ENCODE results near the gene HOXC5. TPM values are rescaled to one million over a fixed set of nuclear protein-coding genes. Genes with fewer than 3 reads are reported as not detected.
"Not testable (repeated sequence)": the region's sequence is repeated elsewhere in the genome, so short reads cannot be mapped to it uniquely, and the experiment has no call there.

Gene HOXC5
- total RNA-seq, 4 donors from 2014 or later: 0.28 to 0.63 (median 0.50) TPM; not detected in 1

- DNase-seq (ENCODE audit: low spot score) (no peak), ATAC-seq (ENCODE audit: low FRiP score) (peak; percentile 13)
- no peak for TF ChIP-seq CTCF (IDR thresholded peaks at IDR 0.05)
Measured at GRCh38 chr12:54038871-54039414, 6.1 kb downstream of the HOXC5 start.

DNA sequence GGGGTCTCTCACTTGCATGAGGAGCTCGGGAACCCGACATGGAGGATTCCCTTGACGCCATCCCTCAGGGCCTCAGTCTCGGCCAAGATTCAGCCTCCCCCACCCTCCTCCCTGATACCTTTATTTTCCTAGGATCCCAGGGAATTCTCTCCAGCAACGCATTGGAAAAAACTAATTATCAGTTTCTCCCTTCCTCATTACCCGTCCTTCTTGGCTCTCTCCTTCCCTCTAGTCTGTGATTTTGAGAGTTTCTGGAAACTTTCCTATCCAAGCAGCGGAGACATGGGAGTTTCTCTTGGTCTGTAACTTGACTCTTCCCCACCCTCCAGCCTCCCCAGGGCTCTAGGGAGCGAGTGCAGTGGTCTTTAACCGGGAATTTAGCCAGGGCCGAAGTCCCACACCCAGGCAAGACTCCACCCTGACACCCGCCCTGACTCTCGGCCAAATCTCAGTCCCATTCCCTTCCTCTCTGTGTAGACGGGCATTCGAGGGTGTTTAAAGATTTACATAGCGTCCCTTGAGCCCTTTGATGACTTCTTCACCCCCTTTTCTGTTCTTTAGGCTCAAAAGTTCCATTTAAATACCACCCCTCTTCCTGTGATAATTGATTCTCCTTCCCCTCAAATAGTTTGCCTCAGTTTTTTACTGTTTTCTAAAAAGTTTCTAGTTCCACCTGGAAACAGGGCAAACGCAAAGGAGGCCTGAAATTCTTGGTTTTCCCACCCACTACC, 6.7 kb downstream of the HOXC5 start:
- ATAC-seq (ENCODE audit: low FRiP score): peak; percentile 42
- DNase-seq (ENCODE audit: low spot score): no peak
- no peak for TF ChIP-seq CTCF (IDR thresholded peaks at IDR 0.05)

- DNase-seq (ENCODE audit: low spot score) (no peak), ATAC-seq (ENCODE audit: low FRiP score) (no peak)
- no peak for TF ChIP-seq CTCF (IDR thresholded peaks at IDR 0.05)
Measured at GRCh38 chr12:54040148-54040494, 7.3 kb downstream of the HOXC5 start.

DNA sequence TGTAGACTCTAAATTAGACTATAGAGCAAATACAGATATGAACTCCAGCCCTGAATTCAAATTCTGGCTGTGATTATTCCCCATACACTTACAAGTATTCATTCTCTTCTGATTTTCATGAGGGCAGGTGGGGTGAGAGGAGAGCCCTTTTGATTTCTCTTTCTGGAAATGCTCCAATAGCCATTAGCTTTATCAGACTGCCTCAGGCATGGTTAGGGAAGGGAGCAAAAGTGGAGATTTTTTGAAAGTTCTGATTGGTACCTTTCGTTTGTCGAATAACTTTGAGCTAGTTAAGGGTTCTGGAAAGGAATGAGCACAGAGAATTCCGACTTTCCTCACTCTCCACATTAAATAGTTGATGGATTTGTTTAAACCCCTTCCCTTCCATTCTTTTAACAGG, 7.8 kb downstream of the HOXC5 start:
- ATAC-seq (ENCODE audit: low FRiP score): no peak
- TF ChIP-seq CTCF (IDR thresholded peaks at IDR 0.05): no peak
- DNase-seq (ENCODE audit: low spot score): no peak

- no peak for TF ChIP-seq CTCF (IDR thresholded peaks at IDR 0.05)
- DNase-seq (ENCODE audit: low spot score) (no peak), ATAC-seq (ENCODE audit: low FRiP score) (no peak)
Measured at GRCh38 chr12:54041097-54041690, 8.3 kb downstream of the HOXC5 start.

- DNase-seq (ENCODE audit: low spot score); ATAC-seq (ENCODE audit: low FRiP score): not testable (repeated sequence)
Measured at GRCh38 chr12:54042033-54042432, 9.2 kb downstream of the HOXC5 start.

- TF ChIP-seq CTCF (IDR thresholded peaks at IDR 0.05): no peak
- no peak for DNase-seq (ENCODE audit: low spot score)
- no peak for ATAC-seq (ENCODE audit: low FRiP score)
Measured at GRCh38 chr12:54042970-54043853, 10.4 kb downstream of the HOXC5 start.

Measured in omental fat pad (tissue), 4 donors.